Epithelial cell of esophagus (primary cell): ENCODE results near the gene METRNL.

Experiments
- DNase-seq: peaks from one replicate; pipeline ENCODE4 v3.0.0; 2010; ENCODE audit warnings: low read depth
- H3K4me3 ChIP-seq: 2 replicates; pipeline ENCODE4 v1.5.1; 2011; ENCODE audit warnings: mild to moderate bottlenecking, low read length, control low read depth
- CTCF ChIP-seq: IDR thresholded peaks from 2 replicates; pipeline ENCODE4 v1.5.1; 2011; ENCODE audit warnings: low read depth, mild to moderate bottlenecking, low read length, control low read depth, inconsistent platforms; ENCODE audit not compliant: insufficient read depth; ENCODE audit errors: missing control alignments

METRNL gene

GRCh38 chr17:83111516-83112282 lies 32.3 kb downstream of the METRNL start:
- no peak overlapping the region for H3K4me3 ChIP-seq
- no peak for TF ChIP-seq CTCF
- DNase-seq: no peak

GRCh38 chr17:83113381-83113780 lies 34.0 kb downstream of the METRNL start:
- H3K4me3 ChIP-seq: no peak overlapping the region
- TF ChIP-seq CTCF: no peak
- DNase-seq: no peak

GRCh38 chr17:83113792-83114191 lies 34.4 kb downstream of the METRNL start:
- no peak for TF ChIP-seq CTCF
- no peak for DNase-seq
- no peak overlapping the region for H3K4me3 ChIP-seq

- no peak overlapping the region for H3K4me3 ChIP-seq
- no peak for DNase-seq
- no peak for TF ChIP-seq CTCF
Measured at GRCh38 chr17:83114706-83115105, 35.3 kb downstream of the METRNL start.

- no peak for TF ChIP-seq CTCF
- DNase-seq: no peak
- H3K4me3 ChIP-seq: no peak overlapping the region
Measured at GRCh38 chr17:83115202-83115651, 35.8 kb downstream of the METRNL start.

- no peak overlapping the region for H3K4me3 ChIP-seq
- no peak for DNase-seq
- no peak for TF ChIP-seq CTCF
Measured at GRCh38 chr17:83115832-83116231, 36.4 kb downstream of the METRNL start.

- no peak for TF ChIP-seq CTCF
- no peak overlapping the region for H3K4me3 ChIP-seq
- no peak for DNase-seq
Measured at GRCh38 chr17:83116311-83116771, 36.9 kb downstream of the METRNL start.
